HG03280 (cell line): ENCODE measurements around the gene OOSP4B.
"Not testable (repeated sequence)": the region's sequence is repeated elsewhere in the genome, so short reads cannot be mapped to it uniquely, and the experiment has no call there.

ENCODE experiments used
- ATAC-seq: cut with Tn5 transposase; IDR thresholded peaks from one replicate; pipeline ENCODE4 v1.9.1; 2021; ENCODE audit warnings: mild to moderate bottlenecking, moderate library complexity; ENCODE audit not compliant: unreplicated experiment

The OOSP4B gene

GRCh38 chr11:60016881-60017280 is at the start of gene OOSP4B:
Gene OOSP4B, plus strand, starts transcription at chr11:60017181.
- no peak for ATAC-seq

DNA sequence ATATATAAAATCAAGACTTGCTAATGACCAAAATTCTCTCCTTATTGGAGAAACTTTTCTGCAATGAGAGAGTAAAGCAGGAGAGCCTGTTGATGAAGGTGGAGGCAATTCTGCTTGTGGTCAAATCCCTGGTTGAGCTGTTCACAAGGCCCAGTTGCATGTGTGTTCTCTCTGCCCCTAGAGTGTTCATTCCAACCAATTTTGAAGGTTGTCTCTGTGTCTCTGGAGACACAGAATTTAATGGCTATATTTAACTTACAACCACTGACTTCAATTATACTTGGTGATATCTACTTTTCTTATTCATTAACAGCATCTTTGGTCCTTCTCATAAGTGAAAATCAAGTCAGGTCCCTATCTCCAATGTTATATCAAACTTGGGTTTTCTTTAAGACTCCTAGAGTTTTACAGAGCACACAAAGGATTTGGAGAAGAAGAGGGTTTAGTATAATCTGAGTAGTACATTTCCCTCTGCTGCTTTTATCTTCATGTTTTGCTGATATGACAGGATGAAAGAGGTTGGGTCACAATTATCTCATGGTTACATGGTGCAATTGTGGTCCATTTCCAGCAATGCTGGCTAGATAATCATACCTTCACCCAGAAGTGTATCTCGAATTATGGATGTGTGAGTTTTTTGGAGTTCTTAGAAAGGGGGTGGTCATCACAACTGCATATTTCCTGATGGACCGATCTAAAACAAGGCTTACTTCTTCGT is 49.1 kb upstream of the OOSP4B start:
- no peak for ATAC-seq

- no peak for ATAC-seq
Observed at GRCh38 chr11:59968395-59968783, 48.6 kb upstream of the OOSP4B start.

DNA sequence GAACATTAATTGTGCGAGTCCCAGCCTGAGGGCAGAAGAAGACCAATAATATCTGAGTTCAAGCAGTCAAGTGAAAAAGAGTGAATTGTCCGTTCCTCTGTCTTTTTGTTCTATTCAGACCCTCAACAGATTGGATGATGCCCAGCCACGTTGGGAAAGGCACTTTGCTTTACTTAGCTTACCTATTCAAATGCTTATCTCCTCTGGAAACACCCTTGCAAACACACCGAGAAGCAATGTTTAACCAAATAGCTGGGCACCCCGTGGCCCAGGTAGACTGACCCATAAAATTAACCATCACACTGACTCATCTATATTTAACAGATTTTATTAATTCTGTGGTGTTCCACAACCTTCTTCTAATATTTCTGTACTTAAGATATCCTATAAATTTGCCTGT is 43.9 kb upstream of the OOSP4B start:
- no peak for ATAC-seq

DNA sequence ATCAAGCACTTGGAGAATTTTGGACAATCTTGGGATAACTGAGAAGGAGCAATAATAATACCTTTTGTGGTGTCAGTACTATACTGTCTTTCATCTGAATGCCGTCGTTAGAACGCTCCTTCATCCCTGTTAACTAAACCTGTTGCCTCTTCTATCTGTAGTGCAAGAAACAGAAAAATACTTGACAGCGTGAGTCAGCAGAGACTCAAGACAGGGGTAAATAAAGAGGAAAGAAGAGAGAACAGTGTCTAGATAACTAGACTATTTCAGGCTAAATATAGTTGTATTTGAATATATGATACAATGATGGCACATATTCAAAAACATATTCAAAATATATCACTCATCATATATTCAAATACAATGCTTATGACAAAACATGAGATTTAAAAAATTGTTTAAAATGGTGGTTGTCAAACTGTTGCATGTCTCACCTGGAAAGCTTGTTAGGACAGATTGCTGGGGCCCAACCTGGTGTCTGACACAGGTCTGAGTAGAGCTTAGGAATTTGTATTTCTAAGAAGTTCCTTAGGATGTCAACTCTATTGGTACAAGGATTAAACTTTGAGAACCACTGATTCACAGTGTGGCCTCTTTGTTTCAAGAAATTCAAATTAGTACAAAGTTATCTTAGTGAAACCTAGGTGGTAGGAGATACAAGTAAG is 35.7 kb upstream of the OOSP4B start:
- no peak for ATAC-seq

- ATAC-seq = not testable (repeated sequence)
Observed at GRCh38 chr11:59982037-59982436, 34.9 kb upstream of the OOSP4B start.

- ATAC-seq = no peak
Observed at GRCh38 chr11:59983212-59983611, 33.8 kb upstream of the OOSP4B start.

- no peak for ATAC-seq
Observed at GRCh38 chr11:59984368-59984767, 32.6 kb upstream of the OOSP4B start.

DNA sequence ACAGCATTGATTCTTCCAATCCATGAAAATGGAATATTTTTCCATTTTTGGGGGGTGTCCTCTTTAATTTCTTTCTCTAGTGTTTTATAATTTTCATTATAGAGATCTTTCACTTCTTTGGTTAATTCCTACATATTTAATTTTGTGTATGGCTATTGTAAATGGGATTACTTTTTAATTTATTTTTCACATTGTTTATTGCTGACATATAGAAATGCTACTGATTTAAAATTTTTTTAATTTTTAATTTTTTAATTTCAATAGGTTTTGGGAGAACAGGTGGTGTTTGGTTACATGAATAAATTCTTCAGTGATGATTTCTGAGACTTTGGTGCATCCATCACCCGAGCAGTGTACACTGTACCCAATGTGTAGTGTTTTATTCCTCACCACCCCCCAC is 26.6 kb upstream of the OOSP4B start:
- ATAC-seq = no peak

DNA sequence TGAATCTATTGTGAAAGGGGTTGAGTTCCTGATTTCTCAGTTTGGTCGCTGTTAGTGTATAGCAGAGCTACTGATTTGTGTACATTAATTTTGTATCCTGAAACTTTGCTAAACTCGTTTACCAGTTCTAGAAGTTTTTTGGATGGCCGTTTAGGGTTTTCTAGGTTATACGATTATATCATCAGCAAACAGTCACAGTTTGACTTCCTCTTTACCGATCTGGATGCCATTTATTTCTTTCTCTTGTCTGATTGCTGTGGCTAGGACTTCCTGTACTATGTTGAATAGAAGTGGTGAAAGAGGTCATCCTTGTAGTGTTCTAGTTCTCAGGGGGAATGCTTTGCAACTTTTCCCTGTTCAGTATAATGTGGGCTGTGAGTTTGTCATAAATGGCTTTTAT is 24.6 kb upstream of the OOSP4B start:
- no peak for ATAC-seq

DNA sequence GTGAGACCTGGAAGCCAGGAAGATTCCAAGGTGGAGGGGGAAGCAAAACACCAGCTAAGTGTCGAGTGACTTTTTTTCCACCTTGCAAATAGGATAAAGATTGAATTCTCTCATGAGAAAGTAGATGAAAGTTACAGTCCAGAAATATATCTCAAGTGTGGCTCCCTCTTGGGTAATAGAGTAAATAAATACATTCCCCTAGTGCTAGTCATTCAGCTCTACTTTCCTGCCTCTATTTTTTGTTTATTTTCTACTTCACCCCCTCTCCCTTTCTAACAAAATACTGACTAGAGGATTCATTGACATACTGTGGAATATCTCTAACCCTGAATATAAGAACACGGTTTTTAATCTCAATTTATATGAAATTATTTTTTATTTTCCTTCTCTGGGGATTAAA is 19.2 kb upstream of the OOSP4B start:
- no peak for ATAC-seq

- ATAC-seq = no peak
Observed at GRCh38 chr11:59999691-60000090, 17.3 kb upstream of the OOSP4B start.

DNA sequence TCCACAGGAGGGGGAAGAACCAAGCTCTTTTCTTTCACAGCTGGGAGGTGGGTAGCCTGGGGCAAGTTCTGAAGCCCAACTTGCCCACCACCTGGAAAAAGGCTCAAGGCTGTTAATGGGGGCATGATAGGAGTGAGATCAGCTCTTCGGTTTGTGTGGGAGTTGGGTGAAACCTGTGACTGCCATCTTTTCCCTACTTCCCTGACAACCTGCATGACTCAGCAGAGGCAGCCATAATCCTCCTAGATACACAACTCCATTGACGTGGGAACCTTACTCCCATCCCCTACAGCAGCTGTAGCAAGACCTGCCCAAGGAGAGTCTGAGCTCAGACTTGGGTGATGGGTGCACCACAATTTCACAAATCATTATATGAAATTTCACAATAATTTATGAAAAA is 13.3 kb upstream of the OOSP4B start:
- no peak for ATAC-seq

DNA sequence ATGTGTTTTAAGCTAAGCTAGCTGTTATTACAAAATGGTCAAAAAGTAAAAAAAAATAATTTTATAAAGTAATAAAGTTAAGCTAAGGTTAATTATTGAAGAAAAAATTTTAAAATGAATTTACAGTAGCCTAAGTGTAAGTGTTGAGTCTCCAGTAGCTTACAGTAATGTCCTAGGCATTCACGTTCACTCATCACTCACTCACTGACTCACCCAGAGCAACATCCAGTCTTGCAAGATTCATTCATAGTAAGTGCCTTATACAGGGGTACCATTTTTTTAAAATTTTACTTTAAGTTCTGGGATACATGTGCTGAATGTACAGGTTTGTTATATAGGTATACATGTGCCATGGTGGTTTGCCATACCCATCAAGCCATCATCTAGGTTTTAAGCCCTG is 11.6 kb upstream of the OOSP4B start:
- ATAC-seq = no peak

DNA sequence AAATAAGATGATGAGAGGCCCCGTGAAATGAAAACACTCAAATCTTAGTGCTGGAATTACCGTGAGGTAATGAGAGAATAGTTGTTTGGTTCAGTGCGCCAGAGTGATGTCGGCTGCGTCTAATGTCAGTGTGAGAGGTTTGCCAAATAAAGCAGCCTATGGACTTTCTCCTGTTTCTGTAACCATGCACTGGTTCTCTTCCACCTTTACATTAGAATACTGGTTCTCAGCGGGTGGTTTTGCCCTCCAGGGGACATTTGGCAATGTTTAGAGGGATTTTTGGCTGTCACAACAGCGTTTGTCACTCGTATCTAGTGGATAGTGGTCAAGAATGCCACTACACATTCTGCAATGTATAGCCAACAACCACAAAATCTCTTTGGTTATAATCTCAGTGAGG is 1.1 kb downstream of the OOSP4B start:
- ATAC-seq = no peak

GRCh38 chr11:60020376-60020775 is 3.4 kb downstream of the OOSP4B start:
- ATAC-seq = not testable (repeated sequence)

GRCh38 chr11:60029015-60029632 is 12.1 kb downstream of the OOSP4B start:
- ATAC-seq = no peak

- no peak for ATAC-seq
Observed at GRCh38 chr11:60040109-60040508, 23.1 kb downstream of the OOSP4B start, which contains the start of gene OOSP2. Gene OOSP2, plus strand, starts transcription at chr11:60040409. Its CDS starts 51 bp downstream, at chr11:60040460.

- not testable (repeated sequence) for ATAC-seq
Observed at GRCh38 chr11:60050422-60050821, 33.4 kb downstream of the OOSP4B start.

GRCh38 chr11:60050839-60051238 is 33.9 kb downstream of the OOSP4B start:
- ATAC-seq = not testable (repeated sequence)

DNA sequence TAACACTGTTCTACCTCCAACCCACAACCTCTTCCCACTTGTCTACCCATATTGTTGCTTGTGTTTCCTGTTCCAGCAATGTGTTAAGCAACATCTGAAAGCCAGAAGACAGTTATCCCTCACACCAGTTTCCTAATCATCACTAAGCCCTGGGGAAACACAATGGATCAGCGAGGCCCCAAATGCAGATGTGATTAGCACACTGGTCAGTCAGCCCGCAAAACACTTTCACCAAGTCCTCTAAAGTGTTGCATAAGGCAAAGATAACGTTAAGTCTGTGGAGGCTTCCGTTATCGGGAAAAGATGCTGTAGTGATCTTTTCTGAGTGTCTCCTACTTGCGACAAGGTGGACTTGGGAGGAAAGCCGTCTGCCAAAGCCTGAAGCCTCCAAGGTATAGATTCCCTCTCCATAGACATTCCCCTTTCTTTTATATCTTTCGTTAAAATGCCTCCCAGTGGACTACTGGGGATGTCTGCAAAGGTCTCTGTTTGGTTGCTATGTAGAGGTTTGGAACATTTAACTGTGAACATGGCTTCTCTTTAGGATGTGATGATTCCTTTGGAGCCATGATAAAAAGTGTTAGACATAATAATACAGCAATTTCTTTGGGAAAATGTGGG is 39.5 kb downstream of the OOSP4B start, which contains the start of gene MS4A3:
MS4A3 (plus strand) TSS at position 317 of the 621 bp plus-strand sequence. CDS start 4,496 bp downstream, outside the sequence.
- ATAC-seq = no peak
